Measurements from ENCODE around the gene PC. TPM values are rescaled to one million over a fixed set of nuclear protein-coding genes. Genes with fewer than 3 reads are reported as not detected.

The PC gene
- total and polyA plus RNA-seq, 2 experiments from 2014 or later, result 18.3 to 21.7 TPM

GRCh38 chr11:66878474-66878873 is 79.7 kb downstream of the PC start:
- no peaks in the 10 kb centered on the region for H3K36me3 ChIP-seq (ENCODE audit: insufficient read depth)
- DNase-seq (ENCODE audit: low spot score) (no peak), ATAC-seq (no peak)
- H2AFZ ChIP-seq, result no peak overlapping the region
- peaks cover 46% of the 10 kb centered on the region for H3K4me1 Mint-ChIP-seq
- H3K27ac ChIP-seq (ENCODE audit: low read depth), result no peak overlapping the region
- no peak overlapping the region for H3K4me2 ChIP-seq
- peaks cover 9% of the 10 kb centered on the region for H3K27me3 Mint-ChIP-seq (ENCODE audit: insufficient read depth, low read depth, poor library complexity)
- no peaks in the 10 kb centered on the region for H3F3A ChIP-seq (replicated peaks; ENCODE audit: low read depth)
- no peaks in the 10 kb centered on the region for H3K27me3 ChIP-seq (ENCODE audit: insufficient read depth)
- TF ChIP-seq ZNF331 (CRISPR knock-in tag; IDR thresholded peaks at IDR 0.05; ENCODE audit: low read depth), result no peak
- TF ChIP-seq ETS1 (IDR thresholded peaks at IDR 0.05), result no peak
- TF ChIP-seq, protein P1, sequence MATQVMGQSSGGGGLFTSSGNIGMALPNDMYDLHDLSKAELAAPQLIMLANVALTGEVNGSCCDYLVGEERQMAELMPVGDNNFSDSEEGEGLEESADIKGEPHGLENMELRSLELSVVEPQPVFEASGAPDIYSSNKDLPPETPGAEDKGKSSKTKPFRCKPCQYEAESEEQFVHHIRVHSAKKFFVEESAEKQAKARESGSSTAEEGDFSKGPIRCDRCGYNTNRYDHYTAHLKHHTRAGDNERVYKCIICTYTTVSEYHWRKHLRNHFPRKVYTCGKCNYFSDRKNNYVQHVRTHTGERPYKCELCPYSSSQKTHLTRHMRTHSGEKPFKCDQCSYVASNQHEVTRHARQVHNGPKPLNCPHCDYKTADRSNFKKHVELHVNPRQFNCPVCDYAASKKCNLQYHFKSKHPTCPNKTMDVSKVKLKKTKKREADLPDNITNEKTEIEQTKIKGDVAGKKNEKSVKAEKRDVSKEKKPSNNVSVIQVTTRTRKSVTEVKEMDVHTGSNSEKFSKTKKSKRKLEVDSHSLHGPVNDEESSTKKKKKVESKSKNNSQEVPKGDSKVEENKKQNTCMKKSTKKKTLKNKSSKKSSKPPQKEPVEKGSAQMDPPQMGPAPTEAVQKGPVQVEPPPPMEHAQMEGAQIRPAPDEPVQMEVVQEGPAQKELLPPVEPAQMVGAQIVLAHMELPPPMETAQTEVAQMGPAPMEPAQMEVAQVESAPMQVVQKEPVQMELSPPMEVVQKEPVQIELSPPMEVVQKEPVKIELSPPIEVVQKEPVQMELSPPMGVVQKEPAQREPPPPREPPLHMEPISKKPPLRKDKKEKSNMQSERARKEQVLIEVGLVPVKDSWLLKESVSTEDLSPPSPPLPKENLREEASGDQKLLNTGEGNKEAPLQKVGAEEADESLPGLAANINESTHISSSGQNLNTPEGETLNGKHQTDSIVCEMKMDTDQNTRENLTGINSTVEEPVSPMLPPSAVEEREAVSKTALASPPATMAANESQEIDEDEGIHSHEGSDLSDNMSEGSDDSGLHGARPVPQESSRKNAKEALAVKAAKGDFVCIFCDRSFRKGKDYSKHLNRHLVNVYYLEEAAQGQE (IDR thresholded peaks at IDR 0.05; ENCODE audit: unreplicated experiment), result no peak
- no peak for TF ChIP-seq ZNF114 (CRISPR knock-in tag; IDR thresholded peaks at IDR 0.05)
- no peak for TF ChIP-seq CREB1 (CRISPR knock-in tag; IDR thresholded peaks at IDR 0.05; ENCODE audit: low read depth)
- no peak for TF ChIP-seq STAT1 (IDR thresholded peaks at IDR 0.05; ENCODE audit: unreplicated experiment)
- TF ChIP-seq CTCF (conservative IDR thresholded peaks at IDR 0.05; ENCODE audit: low read depth in 2 of 2), result no peak
- TF ChIP-seq JUNB (IDR thresholded peaks at IDR 0.05; ENCODE audit: unreplicated experiment), result no peak
- TF ChIP-seq POLR2AphosphoS5 (IDR thresholded peaks at IDR 0.05; ENCODE audit: low read depth), result no peak
- TF ChIP-seq, protein P2, sequence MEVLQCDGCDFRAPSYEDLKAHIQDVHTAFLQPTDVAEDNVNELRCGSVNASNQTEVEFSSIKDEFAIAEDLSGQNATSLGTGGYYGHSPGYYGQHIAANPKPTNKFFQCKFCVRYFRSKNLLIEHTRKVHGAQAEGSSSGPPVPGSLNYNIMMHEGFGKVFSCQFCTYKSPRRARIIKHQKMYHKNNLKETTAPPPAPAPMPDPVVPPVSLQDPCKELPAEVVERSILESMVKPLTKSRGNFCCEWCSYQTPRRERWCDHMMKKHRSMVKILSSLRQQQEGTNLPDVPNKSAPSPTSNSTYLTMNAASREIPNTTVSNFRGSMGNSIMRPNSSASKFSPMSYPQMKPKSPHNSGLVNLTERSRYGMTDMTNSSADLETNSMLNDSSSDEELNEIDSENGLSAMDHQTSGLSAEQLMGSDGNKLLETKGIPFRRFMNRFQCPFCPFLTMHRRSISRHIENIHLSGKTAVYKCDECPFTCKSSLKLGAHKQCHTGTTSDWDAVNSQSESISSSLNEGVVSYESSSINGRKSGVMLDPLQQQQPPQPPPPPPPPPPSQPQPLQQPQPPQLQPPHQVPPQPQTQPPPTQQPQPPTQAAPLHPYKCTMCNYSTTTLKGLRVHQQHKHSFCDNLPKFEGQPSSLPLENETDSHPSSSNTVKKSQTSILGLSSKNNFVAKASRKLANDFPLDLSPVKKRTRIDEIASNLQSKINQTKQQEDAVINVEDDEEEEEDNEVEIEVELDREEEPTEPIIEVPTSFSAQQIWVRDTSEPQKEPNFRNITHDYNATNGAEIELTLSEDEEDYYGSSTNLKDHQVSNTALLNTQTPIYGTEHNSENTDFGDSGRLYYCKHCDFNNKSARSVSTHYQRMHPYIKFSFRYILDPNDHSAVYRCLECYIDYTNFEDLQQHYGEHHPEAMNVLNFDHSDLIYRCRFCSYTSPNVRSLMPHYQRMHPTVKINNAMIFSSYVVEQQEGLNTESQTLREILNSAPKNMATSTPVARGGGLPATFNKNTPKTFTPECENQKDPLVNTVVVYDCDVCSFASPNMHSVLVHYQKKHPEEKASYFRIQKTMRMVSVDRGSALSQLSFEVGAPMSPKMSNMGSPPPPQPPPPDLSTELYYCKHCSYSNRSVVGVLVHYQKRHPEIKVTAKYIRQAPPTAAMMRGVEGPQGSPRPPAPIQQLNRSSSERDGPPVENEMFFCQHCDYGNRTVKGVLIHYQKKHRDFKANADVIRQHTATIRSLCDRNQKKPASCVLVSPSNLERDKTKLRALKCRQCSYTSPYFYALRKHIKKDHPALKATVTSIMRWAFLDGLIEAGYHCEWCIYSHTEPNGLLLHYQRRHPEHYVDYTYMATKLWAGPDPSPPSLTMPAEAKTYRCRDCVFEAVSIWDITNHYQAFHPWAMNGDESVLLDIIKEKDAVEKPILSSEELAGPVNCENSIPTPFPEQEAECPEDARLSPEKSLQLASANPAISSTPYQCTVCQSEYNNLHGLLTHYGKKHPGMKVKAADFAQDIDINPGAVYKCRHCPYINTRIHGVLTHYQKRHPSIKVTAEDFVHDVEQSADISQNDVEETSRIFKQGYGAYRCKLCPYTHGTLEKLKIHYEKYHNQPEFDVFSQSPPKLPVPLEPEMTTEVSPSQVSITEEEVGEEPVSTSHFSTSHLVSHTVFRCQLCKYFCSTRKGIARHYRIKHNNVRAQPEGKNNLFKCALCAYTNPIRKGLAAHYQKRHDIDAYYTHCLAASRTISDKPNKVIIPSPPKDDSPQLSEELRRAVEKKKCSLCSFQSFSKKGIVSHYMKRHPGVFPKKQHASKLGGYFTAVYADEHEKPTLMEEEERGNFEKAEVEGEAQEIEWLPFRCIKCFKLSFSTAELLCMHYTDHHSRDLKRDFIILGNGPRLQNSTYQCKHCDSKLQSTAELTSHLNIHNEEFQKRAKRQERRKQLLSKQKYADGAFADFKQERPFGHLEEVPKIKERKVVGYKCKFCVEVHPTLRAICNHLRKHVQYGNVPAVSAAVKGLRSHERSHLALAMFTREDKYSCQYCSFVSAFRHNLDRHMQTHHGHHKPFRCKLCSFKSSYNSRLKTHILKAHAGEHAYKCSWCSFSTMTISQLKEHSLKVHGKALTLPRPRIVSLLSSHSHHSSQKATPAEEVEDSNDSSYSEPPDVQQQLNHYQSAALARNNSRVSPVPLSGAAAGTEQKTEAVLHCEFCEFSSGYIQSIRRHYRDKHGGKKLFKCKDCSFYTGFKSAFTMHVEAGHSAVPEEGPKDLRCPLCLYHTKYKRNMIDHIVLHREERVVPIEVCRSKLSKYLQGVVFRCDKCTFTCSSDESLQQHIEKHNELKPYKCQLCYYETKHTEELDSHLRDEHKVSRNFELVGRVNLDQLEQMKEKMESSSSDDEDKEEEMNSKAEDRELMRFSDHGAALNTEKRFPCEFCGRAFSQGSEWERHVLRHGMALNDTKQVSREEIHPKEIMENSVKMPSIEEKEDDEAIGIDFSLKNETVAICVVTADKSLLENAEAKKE (CRISPR knock-in tag; IDR thresholded peaks at IDR 0.05), result no peak
- TF ChIP-seq NANOG (IDR thresholded peaks at IDR 0.05; ENCODE audit: borderline replicate concordance), result no peak
- no peak for TF ChIP-seq EZH2 (IDR thresholded peaks at IDR 0.05; ENCODE audit: low read depth, unreplicated experiment)
- TF ChIP-seq EZH2phosphoT487 (IDR thresholded peaks at IDR 0.05; ENCODE audit: unreplicated experiment), result no peak
- no peaks in the 10 kb centered on the region for H3K36me3 Mint-ChIP-seq (ENCODE audit: low read depth)
- H3K4me3 ChIP-seq, result no peak overlapping the region
- H3K9me3 Mint-ChIP-seq, result no peaks in the 10 kb centered on the region
- no peak overlapping the region for H3K4me3 Mint-ChIP-seq
- H3K9me2 ChIP-seq (ENCODE audit: insufficient read depth), result no peaks in the 10 kb centered on the region
- peaks cover 8% of the 10 kb centered on the region; the same call in 1 of the 2 replicates for H3K4me1 ChIP-seq (ENCODE audit: insufficient read depth)
- no peaks in the 10 kb centered on the region for H3K79me2 ChIP-seq (replicated peaks; ENCODE audit: insufficient read depth)
- 0 out of 2 replicates have a peak overlapping the region, but pooled peaks have one; percentile 34 for H3K27ac Mint-ChIP-seq
- H4K20me1 ChIP-seq (replicated peaks; ENCODE audit: insufficient read depth), result no peaks in the 10 kb centered on the region
